GM19240 (cell line): Measurements from ENCODE around the gene PARVB.

Source experiments
- DNase-seq: peaks from one replicate; pipeline ENCODE4 v3.0.0; 2011; ENCODE audit warnings: low spot score; ENCODE audit not compliant: insufficient read length

The PARVB gene

DNA sequence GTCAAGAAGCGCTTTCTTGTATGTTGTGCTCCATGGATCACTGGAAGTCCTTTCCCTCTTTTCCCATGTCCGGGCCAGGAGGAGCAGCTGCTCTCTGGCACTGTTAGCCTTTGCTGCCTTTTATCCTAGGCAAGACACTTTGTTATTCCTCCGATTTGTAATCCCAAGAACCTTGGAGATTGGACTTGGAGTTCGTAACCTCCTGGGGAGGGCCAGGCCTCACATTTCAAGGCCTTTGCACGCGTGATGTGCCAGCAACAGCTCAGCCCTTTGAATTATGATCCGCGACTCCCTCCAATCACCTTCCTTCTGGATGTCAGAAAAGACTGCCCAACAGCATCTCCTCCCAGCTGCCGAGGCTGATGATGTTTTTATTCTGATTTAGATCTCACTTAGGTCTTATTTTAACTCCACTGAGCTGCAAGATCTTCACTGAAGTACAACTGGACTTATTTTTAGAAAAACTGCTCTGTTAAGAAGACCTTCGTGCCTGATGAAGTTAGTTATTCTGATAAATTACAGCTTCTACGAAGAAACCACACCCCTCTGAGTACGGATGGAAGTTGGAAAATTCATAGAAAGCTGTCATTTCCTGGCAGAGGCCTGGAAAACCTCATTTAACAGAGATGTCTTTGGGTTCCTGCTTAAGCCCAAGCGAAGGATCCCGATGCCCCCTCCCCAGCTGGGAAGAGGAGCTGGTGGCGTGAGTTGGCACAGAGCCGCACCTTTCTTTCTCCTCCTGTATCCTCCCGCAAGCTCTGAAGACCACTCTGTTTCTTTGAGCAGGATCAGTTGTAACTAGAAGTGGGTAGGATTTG is 62.4 kb downstream of the PARVB start:
- no peak for DNase-seq

- no peak for DNase-seq
These were observed 63.0 kb downstream of the PARVB start for GRCh38 chr22:44087089-44087430.

GRCh38 chr22:44088976-44089570 is 65.0 kb downstream of the PARVB start:
- no peak for DNase-seq

DNA sequence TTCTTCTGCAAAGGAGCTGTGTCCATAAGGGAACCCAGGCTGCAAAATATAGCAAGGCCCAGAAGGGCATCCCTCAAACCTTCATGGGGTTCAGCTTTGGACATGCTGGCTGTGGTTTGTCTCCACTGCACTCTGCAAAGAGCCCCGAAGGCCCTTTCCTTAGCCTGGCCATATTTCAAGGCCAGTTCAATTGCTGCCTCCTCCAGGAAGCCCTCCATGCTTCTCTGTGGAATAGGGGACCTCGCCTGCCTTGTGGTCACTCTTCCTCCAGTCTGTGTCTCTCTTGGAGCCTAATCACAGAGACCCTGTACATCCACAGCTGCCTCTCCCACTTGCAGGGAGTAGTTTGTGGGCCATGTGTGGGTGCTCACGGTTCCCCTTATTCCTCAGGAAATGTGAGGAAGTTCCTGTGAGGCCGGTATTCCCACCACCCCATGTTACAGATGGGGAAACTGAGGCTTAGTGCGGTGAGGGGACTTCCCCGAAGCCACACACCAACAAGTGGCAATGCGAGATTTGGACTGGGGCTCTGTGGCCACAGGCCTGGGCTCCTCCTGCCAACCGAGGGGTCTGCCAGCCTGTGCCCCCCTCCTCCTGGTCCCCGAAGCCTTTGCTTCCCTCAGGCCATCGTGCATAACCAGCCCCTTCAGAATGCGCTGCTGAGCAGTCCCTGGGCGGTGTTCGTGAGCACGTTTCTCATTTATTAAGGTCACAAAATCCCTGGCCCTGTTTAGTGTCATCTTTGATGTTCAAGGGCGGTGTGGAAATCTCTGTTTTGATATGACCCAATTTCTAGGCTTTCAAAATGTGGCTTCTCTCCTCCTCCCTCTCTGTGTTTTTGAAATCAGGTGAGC is 65.8 kb downstream of the PARVB start:
- DNase-seq, result no peak

- DNase-seq, result no peak
These were observed 66.4 kb downstream of the PARVB start for GRCh38 chr22:44090571-44090905.

DNA sequence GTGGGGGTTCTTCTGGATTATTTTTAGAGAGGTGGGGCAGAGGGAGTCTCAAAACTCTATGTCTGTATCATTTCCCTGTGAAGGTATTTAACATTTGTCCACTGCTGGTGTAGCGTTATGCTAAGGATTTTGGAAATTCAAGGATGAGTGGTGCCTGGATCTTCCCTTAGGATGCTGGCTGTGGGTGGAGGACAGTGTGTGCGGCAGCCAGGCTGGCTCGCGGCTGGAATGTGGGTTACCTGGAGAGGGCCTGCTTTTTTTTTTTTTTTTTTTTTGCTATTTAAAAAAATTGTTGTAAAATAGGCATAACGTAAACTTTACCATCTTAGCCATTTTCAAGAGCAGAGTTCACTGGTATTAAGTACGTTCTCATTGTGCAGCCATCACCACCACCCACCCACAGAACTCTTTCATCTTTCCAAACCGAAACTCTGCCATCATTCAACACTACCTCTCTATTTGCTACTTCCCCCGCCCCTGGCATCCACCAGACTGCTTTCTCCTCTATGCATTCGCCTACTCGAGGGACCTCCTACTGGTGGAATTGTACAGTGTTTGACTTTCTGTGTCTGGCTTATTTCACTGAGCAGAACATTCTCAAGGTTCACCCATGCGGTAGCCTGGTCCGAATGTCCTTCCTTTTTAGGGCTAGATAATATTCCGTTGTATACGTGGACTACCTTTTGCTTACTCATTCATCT is 67.1 kb downstream of the PARVB start:
- no peak for DNase-seq

GRCh38 chr22:44091751-44092150 is 67.6 kb downstream of the PARVB start:
- no peak for DNase-seq

- DNase-seq, result no peak
These were observed 68.6 kb downstream of the PARVB start for GRCh38 chr22:44092636-44093220.

GRCh38 chr22:44093791-44094190 is 69.7 kb downstream of the PARVB start:
- DNase-seq, result no peak

GRCh38 chr22:44094751-44095302 is 70.7 kb downstream of the PARVB start:
- DNase-seq, result no peak

GRCh38 chr22:44096736-44097135 is 72.6 kb downstream of the PARVB start:
- no peak for DNase-seq

- no peak for DNase-seq
These were observed 73.3 kb downstream of the PARVB start for GRCh38 chr22:44097263-44098020.

- DNase-seq, result no peak
These were observed 74.1 kb downstream of the PARVB start for GRCh38 chr22:44098021-44098739.

DNA sequence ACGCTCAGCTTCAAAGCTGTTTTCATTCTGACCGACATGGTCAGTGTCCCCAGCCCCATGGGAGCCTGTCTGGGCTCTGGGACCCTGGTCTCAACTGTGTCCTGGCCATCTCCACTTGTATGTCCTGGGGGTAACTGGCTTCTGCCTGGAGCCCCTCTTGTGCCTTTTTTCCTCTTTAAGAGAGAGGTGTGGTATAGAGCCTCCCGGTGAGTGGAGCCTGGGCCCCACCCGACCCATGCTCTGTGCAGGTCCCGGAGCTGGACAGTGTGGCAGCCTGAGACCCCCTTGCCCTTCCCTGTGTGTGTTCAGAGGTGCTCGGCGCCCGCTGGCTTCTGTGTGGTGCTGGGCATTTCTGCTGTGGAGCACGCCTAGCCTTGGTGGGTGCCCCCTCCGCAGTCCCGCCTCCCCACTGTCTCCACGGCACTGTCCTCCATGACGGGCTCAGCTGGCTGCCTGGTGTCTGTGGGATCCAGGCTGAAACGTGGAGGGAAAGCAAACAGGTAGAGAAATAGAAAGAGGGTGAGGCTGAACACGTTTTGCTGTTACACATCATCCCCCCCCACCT is 74.9 kb downstream of the PARVB start:
- DNase-seq, result no peak

DNA sequence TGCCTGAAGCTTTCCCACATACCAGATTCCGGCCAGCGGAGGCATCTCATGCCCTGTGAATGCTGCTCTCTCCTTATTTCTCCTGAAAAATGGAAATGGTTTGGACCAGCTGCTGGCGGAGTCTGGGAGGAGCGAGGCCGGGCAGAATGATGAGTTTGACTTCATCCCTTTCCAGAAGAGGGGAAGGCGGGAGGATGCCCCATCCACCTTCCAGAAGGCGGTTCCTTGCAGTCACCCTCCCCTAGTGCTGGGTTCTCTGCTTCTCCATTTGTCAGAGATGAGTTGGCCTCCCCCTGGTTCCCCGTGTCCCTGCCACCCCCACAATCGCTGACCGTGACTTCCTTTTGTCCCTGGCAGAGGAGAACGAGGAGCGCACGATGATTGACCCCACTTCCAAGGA is 75.6 kb downstream of the PARVB start:
- no peak for DNase-seq

DNA sequence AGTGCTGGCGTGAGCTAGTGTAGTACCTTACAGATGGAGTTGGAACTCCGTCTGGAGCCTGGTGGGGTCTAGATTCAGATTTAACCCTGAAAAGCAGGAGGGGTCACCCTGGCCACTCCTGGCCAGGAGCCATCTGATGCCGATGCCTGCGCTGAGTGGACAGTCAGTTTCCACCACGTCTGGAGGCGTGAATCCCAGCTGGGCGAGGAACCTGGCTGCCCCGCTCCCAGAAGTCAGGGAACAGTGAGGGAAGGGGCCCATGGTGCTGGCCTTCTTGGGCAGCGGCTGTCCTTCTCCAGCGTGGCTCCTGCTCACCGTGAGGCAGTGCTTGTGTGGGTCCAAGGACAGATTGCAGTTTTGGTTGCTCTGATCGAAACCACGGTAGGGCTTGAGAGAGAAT is 76.3 kb downstream of the PARVB start:
- no peak for DNase-seq

- no peak for DNase-seq
These were observed 78.0 kb downstream of the PARVB start for GRCh38 chr22:44102121-44102520.

DNA sequence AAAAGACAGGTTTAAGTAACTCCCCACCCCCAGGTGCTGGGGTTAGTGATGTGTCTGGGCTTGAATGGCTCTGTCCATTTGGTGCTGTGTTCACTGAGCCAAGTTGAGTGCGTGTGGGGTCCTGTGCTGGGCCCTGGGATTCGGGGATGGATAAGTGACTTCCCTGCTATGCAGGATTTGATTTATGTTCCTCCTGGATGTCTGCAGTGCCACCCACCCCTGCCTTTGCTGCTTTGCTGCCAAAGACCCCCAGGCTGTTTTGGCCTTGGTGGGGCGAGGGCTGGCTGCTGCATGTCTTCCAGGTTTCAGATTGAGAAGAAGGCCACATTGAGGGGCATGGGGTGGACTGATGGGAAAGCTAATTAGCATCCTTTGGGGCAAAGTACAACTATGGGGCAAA is 78.8 kb downstream of the PARVB start:
- no peak for DNase-seq

DNA sequence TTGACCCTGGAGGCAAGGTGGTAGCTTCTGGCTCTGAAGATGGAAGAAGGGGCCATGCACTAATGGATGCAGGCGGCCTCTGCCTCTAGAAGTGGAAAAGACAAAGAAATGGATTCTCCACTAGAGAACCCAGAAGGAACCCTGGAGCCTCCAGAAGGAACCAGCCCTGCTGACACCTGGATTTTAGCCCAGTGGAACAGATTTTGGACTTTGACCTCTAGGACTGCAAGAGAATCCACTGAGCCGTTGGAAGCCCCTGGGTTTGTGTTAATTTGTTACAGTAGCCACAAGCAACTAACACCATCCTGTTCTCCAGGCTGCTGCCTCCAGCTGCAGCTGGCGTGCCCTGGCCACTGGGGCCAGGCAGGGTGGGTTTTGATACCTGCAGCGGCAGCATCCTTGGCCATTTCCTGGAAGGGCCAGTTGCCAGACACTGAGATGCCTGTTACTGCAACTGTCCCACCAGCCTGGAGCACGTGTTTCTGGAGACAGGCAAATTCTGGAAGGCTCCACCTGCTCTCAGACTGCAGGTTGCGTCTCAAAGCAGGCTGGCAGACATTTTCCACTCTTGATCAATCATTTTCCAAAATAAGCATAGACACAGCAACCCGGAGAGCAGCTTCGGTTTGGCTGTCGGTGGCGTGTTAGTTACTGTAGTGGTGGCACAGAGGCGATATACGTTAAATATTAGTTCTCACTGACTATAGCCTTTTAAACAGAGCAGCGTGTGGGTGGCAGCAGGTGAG is 79.8 kb downstream of the PARVB start:
- no peak for DNase-seq
